ENCODE data around the gene DPP6.
A peak's percentile ranks its signal among the peaks of the same experiment; 100 is the strongest.
"Not testable (repeated sequence)": the region's sequence is repeated elsewhere in the genome, so short reads cannot be mapped to it uniquely, and the experiment has no call there.

Gene DPP6

DNA sequence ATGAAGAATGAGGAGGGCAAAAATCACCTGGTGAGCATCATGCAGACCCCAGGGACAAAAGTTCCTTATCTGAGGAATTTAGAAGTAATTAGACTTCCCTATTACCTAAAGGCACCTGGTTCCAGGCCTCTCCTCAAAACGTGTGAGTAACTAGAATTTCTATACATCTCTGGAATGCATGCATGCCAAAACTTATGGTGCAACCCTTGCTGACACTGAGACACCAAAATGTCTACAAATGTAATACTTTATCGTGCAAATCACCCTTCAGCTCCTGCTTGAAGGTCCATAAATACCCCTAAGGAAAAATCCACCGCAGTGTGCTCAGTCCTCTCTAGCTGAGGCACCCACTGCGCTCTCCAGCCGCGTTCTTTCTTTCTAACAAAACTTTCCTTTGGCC, 866.5 kb downstream of the DPP6 start:
- DNase-seq: no peak

DNA sequence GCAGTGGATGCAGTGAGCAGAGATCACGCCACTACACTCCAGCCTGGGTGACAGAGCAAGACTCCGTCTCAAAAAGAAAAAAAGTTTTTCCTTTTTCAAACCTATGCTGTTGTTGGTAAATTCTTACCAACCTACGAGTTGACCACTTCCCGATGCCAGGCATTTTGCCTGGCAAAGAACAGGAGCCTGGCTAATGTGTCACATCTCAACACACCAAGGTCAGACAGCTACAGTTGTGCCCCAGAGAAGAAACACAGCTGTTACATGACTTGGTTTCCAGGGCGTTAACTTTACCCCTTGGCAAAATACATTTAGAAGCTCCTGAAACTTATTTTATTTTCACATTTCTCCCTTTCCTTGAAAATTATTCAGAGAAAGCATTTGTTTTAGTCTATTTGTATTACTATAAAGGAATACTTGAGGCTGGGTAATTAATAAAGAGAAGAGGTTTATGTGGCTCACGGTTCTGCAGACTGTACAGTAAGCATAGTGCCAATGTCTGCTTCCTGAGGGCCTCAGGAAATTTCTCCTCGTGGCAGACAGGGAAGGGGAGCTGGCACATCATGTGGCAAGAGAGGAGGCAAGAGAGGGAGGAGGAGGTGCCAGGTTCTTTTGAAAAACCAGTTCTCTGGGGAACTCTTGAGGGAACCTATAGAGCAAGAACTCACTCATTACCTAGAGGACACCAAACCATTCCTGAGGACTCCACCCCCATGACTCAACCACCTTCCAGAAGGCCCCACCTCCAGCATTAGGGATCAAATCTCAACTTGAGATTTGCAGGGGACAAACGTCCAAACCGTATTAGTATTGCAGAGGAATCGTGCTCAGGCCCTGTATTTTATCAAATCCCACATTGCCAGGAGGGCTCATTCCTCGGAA, 867.4 kb downstream of the DPP6 start:
- DNase-seq: no peak

DNA sequence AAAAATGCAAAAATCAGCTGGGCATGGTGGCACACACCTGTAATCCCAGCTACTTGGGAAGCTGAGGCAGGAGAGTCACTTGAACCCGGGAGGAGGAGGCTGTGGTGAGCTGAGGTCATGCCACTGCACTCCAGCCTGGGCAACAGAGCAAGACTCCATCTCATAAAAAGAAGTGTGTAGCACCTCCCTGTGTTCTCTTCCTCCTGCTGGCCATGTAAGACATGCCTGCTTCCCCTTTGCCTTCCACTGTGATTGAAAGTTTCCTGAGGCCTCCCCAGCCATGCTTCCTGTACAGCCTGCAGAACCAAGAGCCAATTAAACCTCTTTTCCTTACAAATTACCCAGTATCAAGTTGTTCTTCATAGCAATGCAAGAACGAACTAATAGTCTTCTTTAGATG, 870.3 kb downstream of the DPP6 start:
- not testable (repeated sequence) for DNase-seq

DNA sequence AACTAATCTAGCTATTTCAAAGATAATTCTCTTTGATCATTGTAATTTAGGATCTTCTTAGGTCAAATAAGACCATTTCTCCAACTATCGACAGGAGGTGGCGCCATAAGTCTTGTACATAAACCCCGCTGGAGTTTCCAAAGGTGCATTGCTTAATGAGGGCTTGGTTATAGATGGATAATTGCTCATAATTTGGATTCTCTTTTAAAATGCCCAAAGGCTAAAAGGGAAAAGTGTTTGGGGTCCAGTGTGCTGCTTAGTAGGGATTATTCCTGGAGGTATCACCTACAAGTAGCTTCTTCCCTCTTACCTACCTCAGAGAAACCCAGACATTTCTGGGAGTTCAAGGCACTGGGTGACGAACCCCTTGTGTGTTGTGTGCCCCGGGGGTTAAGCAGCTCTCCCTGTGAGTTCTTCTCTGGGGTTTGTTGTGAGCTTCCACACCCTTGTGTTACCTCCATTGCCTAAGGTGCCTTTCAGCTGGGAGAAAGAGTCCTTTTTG, 875.5 kb downstream of the DPP6 start:
- DNase-seq: peak; percentile 12

DNA sequence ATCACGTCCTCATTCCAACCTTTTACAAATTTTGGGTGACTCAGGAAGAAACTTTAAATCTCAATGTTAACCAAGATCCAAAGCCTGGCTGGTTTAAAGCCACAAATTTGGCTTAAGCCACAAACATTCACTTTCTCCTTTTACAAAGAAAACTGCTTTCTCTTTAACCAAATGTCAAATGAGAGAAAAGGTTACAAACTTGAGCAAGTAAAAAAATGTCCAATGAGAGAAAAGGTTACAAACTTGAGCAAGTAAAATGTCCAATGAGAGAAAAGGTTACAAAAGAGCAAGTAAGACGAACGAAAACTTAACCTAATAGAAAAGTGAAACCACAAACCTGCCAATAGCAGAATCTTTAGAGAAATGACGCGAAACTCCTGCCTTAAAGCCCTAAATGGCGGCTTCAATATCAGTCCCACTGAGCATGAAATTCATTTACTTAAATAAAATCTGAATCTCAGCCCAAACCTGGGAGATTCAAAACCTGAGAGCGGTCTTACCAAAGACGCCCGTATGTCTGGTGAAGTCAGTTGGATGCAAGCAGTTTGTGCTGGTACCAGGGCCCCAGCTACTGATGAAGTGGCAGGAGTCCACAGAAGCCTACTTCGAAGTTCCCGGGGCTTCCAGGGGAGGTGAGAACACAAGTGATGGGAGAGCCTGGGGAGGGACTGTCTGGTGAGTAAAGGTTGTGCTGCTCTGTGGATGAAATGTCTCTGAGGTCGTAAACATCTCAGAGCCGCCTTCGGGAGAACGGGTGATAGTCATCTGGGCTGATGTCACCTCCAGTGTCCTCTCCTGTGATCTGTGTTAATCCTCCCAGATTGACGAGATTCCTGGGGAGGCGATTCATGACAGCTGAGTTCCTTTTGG, 876.2 kb downstream of the DPP6 start:
- peak; percentile 66 for DNase-seq

DNA sequence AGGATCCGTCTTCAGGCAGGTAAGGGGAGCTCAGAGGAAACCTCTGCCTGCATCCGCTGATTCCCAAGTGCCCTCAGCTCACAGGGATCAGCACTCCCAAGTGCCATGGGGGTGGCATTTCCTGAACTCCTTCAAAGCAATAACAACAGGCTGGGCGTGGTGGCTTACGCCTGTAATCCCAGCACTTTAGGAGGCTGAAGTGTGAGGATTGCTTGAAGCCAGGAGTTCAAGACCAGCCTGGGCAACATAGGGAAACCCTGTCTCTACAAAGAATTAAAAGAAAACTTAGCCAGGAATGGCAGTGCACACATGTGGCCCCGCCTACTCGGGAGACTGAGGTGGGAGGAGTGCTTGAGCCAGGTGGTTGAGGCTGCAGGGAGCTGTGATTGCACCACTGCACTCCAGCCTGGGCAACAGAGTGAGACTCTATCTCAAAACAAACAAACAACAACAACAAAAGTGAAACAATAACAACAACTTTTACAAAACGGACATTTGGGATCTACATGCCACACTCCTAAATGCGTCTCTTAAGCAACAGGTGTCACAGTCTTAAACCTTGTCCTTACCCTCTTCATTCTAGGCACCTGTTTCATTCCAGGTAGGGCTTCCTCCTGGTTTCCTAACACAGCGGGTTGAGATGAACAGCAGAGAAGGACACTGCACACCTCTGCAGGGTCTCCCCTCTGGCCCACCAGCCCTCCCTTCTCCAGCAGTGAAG, 877.0 kb downstream of the DPP6 start:
- DNase-seq: no peak

DNA sequence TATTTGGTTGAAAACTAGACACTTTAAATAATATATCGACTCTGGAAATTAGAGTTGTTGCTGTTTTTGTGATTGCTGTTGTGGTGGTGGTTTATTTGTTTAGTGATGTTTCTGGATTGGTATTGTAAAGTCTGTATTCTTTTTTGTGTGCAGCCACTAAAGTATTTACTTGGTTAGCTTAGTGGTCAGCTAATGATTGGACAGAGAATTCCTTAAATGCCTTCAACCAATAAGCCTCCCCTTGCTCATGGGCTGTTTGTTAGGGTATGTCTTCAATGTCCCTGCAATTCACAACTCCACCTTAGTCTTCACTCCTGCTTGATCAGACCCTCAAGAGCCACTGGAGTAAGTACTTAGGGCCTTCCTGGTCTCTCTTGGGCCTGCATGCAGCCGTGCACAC, 879.7 kb downstream of the DPP6 start:
- no peak for DNase-seq

DNA sequence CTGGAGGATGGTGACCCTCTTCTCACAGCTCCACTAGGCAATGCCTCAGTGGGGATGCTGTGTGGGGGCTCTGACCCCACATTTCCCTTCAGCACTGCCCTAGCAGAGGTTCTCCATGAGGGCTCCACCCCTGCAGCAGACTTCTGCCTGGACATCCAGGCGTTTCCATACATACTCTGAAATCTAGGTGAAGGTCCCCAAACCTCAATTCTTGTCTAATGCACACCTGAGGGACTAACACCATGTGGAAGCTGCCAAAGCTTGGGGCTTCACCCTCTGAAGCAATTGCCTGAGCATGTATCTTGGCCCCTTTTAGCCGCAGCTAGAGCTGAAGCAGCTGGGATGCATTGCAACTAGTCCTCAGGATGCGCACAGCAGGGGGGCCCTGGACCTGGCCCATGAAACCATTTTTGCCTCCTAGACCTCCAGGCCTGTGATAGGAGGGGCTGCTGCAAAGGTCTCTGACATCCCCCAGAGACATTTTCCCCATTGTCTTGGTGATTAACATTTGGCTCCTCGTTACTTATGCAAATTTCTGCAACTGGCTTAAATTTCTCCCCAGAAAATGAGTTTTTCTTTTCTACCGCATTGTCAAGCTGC, 882.3 kb downstream of the DPP6 start:
- not testable (repeated sequence) for DNase-seq

DNA sequence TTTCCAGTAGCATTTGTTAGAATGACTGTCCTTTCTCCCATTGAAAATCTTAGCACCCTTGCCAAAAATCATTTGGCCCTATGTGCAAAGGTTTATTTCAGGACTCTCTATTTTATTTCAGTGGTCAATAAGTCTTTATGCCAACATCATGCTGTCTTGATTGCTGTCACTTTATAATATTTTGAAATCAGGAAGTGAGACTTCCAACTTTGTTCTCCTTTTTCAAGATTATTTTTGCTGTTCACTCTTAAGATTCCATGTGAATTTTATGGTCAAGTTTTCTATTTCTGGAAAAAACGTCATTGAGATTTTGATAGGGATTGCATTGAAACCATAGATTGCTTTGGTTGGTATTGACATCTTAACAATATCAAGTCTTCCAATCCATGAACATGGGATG, 885.6 kb downstream of the DPP6 start:
- DNase-seq: no peak

DNA sequence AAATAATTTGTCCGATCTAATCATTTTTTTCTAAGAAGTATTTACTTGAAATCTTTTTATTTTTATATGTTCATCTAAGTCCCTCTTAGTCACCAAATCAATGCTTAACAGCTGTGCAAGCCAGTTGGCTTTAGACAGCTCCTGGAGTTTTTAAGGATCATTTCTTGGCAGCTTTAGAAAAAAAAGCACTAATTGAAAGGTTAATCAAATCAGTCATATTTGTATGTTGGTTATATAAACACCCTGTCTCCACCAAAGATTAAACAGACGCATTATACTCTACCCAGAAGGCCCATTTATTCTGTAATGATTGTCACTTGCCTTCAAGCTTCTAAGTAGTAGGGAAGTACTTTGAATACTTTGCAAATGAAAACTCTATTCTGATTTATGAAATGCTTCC, 890.5 kb downstream of the DPP6 start:
- DNase-seq: no peak
